ENCODE data around the gene SHISA9.

SHISA9 gene

DNA sequence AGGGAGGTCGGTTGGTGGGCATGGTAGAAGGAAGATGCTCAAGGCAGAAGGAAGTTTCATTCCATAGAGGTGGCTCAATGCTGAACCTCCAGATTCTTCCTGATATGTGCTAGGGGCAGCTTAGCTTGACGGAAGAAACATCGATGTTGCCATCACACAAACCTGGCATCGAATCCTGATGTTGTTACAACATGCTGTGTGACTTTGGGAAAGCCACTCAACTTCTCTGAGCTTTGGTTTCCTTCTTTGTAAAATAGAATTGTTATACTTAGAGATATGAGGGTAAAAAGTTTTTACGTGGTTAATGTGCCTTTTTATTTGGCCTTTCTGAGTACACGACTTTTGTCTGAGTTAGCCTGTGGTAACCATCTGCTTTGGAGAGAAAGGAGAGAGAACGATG is 287.9 kb downstream of the SHISA9 start:
- no peaks in the 10 kb centered on the region for H3K9me3 ChIP-seq (ENCODE audit: insufficient read depth, low read depth, low read length)
- no peak overlapping the region for H2AK5ac ChIP-seq (ENCODE audit: low read length)
- no peaks in the 10 kb centered on the region for H3K27me3 ChIP-seq (ENCODE audit: insufficient read depth, low read length)
- H3K14ac ChIP-seq (ENCODE audit: low read length), result no peak overlapping the region
- no peaks in the 10 kb centered on the region for H3K79me2 ChIP-seq (ENCODE audit: control insufficient read depth, insufficient read depth, low read length, poor library complexity)
- no peak overlapping the region for H2BK12ac ChIP-seq (ENCODE audit: low read length)
- no peak overlapping the region for H2BK120ac ChIP-seq (ENCODE audit: insufficient read depth, low read length, poor library complexity)
- H3K18ac ChIP-seq (ENCODE audit: low read length), result no peak overlapping the region
- no peak overlapping the region for H2AFZ ChIP-seq (ENCODE audit: insufficient read depth, low read length, poor library complexity)
- H3K36me3 ChIP-seq (ENCODE audit: control insufficient read depth in 1 of 2, insufficient read depth in 2 of 2, low read length in 2 of 2), result no peaks in the 10 kb centered on the region
- no peak overlapping the region for H3K4me3 ChIP-seq (ENCODE audit: low read depth, low read length)
- H3K9ac ChIP-seq (ENCODE audit: low read length), result no peak overlapping the region
- H4K8ac ChIP-seq (ENCODE audit: low read depth, low read length), result no peak overlapping the region
- WGBS (ENCODE audit: extremely low coverage, insufficient coverage, insufficient read length), result 100% methylated on average over 1 of the region's 7 CpGs
- DNase-seq, result no peak
- no peak overlapping the region for H3K27ac ChIP-seq (ENCODE audit: low read depth, low read length)
- no peak overlapping the region for H3K4me2 ChIP-seq (ENCODE audit: low read length)
- H4K91ac ChIP-seq (ENCODE audit: low read depth, low read length), result no peak overlapping the region
- H4K12ac ChIP-seq (ENCODE audit: low read depth, low read length), result no peak overlapping the region
- no peak overlapping the region for H2BK5ac ChIP-seq (ENCODE audit: low read depth, low read length, poor library complexity)
- peaks cover 0 to 3% of the 10 kb centered on the region in 2 experiments for H3K4me1 ChIP-seq (ENCODE audit: control insufficient read depth in 1 of 2, insufficient read depth in 2 of 2, low read length in 2 of 2)
- no peak overlapping the region for H3K23ac ChIP-seq (ENCODE audit: low read length)
- H3K79me1 ChIP-seq (ENCODE audit: low read length), result no peaks in the 10 kb centered on the region
- no peak overlapping the region for H3K4ac ChIP-seq (ENCODE audit: low read depth, low read length)

DNA sequence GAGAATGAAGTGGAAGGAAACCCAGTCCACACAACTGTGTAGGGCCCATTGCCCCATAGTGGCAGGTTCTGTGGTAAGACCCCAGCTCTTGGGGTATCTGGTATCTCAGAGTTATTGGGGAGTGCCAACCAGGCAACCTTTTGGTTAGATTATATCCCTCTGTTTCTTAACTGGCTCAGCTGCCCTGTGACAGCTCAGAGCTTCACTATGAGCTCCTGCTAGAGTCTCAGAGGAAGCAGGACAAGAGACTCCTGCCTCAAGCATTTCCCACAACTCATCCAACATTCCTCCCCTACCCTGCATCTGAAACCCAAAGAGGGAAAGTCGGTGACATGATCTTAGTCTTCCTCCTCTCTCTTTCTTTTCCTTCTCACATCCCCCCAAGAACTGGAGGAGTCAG is 292.3 kb downstream of the SHISA9 start:
- Histone ChIP-seq H3K23ac (ENCODE audit: low read length) (no peak overlapping the region), H2BK5ac (ENCODE audit: low read depth, low read length, poor library complexity) (no peak overlapping the region), H2AK5ac (ENCODE audit: low read length) (no peak overlapping the region), H3K27ac (ENCODE audit: low read depth, low read length) (no peak overlapping the region), H3K9me3 (ENCODE audit: insufficient read depth, low read depth, low read length) (no peaks in the 10 kb centered on the region), H3K4ac (ENCODE audit: low read depth, low read length) (no peak overlapping the region), H4K12ac (ENCODE audit: low read depth, low read length) (no peak overlapping the region), H3K4me1 (ENCODE audit: control insufficient read depth in 1 of 2, insufficient read depth in 2 of 2, low read length in 2 of 2) (peaks cover 0 to 3% of the 10 kb centered on the region in 2 experiments), H3K4me2 (ENCODE audit: low read length) (no peak overlapping the region), H4K91ac (ENCODE audit: low read depth, low read length) (no peak overlapping the region), H3K9ac (ENCODE audit: low read length) (no peak overlapping the region), H3K36me3 (ENCODE audit: control insufficient read depth in 1 of 2, insufficient read depth in 2 of 2, low read length in 2 of 2) (no peaks in the 10 kb centered on the region), H2BK120ac (ENCODE audit: insufficient read depth, low read length, poor library complexity) (no peak overlapping the region), H3K79me1 (ENCODE audit: low read length) (peaks cover 1% of the 10 kb centered on the region), H3K27me3 (ENCODE audit: insufficient read depth, low read length) (no peaks in the 10 kb centered on the region), H3K4me3 (ENCODE audit: low read depth, low read length) (no peak overlapping the region), H2BK12ac (ENCODE audit: low read length) (no peak overlapping the region), H3K18ac (ENCODE audit: low read length) (no peak overlapping the region), H4K8ac (ENCODE audit: low read depth, low read length) (no peak overlapping the region), H2AFZ (ENCODE audit: insufficient read depth, low read length, poor library complexity) (no peak overlapping the region), H3K79me2 (ENCODE audit: control insufficient read depth, insufficient read depth, low read length, poor library complexity) (no peaks in the 10 kb centered on the region), H3K14ac (ENCODE audit: low read length) (no peak overlapping the region)
- DNase-seq, result no peak
- no CpG with 5 or more reads among the region's 1 CpG for WGBS (ENCODE audit: extremely low coverage, insufficient coverage, insufficient read length)

DNA sequence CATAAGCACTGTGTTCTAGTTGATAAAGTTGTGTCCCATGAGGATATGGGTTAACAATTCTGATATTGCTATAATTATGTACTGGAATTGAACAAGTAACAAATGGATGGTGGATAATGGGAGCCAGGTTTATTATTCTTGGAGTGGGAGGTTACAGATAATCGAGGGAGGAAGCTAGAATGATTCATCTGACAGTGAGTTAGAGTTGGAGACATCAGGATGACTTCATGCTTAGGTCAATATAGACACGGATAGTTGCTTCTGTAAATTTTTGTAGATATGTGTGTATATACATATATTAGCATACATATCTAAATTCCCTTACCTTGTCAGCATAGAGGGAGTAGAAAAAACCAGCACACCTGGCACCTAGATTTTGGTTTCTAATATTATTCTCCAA is 293.4 kb downstream of the SHISA9 start:
- no peak overlapping the region for H3K23ac ChIP-seq (ENCODE audit: low read length)
- no peaks in the 10 kb centered on the region for H3K9me3 ChIP-seq (ENCODE audit: insufficient read depth, low read depth, low read length)
- no CpG with 5 or more reads among the region's 2 CpGs for WGBS (ENCODE audit: extremely low coverage, insufficient coverage, insufficient read length)
- no peak overlapping the region for H3K18ac ChIP-seq (ENCODE audit: low read length)
- peaks cover 1% of the 10 kb centered on the region for H3K79me1 ChIP-seq (ENCODE audit: low read length)
- no peaks in the 10 kb centered on the region for H3K27me3 ChIP-seq (ENCODE audit: insufficient read depth, low read length)
- H3K4me1 ChIP-seq (ENCODE audit: control insufficient read depth in 1 of 2, insufficient read depth in 2 of 2, low read length in 2 of 2), result peaks cover 0 to 7% of the 10 kb centered on the region in 2 experiments
- H3K4ac ChIP-seq (ENCODE audit: low read depth, low read length), result no peak overlapping the region
- H3K9ac ChIP-seq (ENCODE audit: low read length), result no peak overlapping the region
- H3K4me3 ChIP-seq (ENCODE audit: low read depth, low read length), result no peak overlapping the region
- no peak overlapping the region for H3K27ac ChIP-seq (ENCODE audit: low read depth, low read length)
- H2BK5ac ChIP-seq (ENCODE audit: low read depth, low read length, poor library complexity), result no peak overlapping the region
- H3K79me2 ChIP-seq (ENCODE audit: control insufficient read depth, insufficient read depth, low read length, poor library complexity), result no peaks in the 10 kb centered on the region
- H2BK12ac ChIP-seq (ENCODE audit: low read length), result no peak overlapping the region
- H2AK5ac ChIP-seq (ENCODE audit: low read length), result no peak overlapping the region
- H4K91ac ChIP-seq (ENCODE audit: low read depth, low read length), result no peak overlapping the region
- no peak overlapping the region for H4K8ac ChIP-seq (ENCODE audit: low read depth, low read length)
- H3K4me2 ChIP-seq (ENCODE audit: low read length), result no peak overlapping the region
- H2AFZ ChIP-seq (ENCODE audit: insufficient read depth, low read length, poor library complexity), result no peak overlapping the region
- H3K14ac ChIP-seq (ENCODE audit: low read length), result no peak overlapping the region
- no peak overlapping the region for H4K12ac ChIP-seq (ENCODE audit: low read depth, low read length)
- DNase-seq, result no peak
- no peaks in the 10 kb centered on the region for H3K36me3 ChIP-seq (ENCODE audit: control insufficient read depth in 1 of 2, insufficient read depth in 2 of 2, low read length in 2 of 2)
- no peak overlapping the region for H2BK120ac ChIP-seq (ENCODE audit: insufficient read depth, low read length, poor library complexity)

DNA sequence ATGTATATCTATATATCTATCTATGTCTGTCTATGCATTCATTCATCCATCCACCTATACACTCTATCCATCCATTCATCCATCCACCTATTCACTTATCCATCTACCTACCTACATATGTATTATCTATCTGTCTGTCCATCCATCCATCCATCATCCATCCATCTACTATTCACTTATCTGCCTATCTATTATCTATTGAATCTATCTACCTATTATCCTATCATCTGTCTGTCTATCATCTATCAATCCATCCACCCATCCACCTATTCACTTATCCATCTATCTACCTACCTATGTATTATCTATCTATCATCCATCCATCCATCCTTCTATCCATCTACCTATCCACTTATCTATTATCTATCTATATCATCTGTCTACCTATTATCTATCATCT is 302.3 kb downstream of the SHISA9 start:
- H3K9me3 ChIP-seq (ENCODE audit: insufficient read depth, low read depth, low read length), result no peaks in the 10 kb centered on the region
- H3K18ac ChIP-seq (ENCODE audit: low read length), result no peak overlapping the region
- H3K36me3 ChIP-seq (ENCODE audit: control insufficient read depth in 1 of 2, insufficient read depth in 2 of 2, low read length in 2 of 2), result no peaks in the 10 kb centered on the region
- H3K79me2 ChIP-seq (ENCODE audit: control insufficient read depth, insufficient read depth, low read length, poor library complexity), result no peaks in the 10 kb centered on the region
- H3K4me3 ChIP-seq (ENCODE audit: low read depth, low read length), result no peak overlapping the region
- no peak overlapping the region for H3K9ac ChIP-seq (ENCODE audit: low read length)
- H3K23ac ChIP-seq (ENCODE audit: low read length), result no peak overlapping the region
- H3K79me1 ChIP-seq (ENCODE audit: low read length), result no peaks in the 10 kb centered on the region
- no peak overlapping the region for H2AFZ ChIP-seq (ENCODE audit: insufficient read depth, low read length, poor library complexity)
- no peak overlapping the region for H4K8ac ChIP-seq (ENCODE audit: low read depth, low read length)
- no peak for DNase-seq
- no peak overlapping the region for H2BK12ac ChIP-seq (ENCODE audit: low read length)
- no peak overlapping the region for H4K12ac ChIP-seq (ENCODE audit: low read depth, low read length)
- no peaks in the 10 kb centered on the region for H3K27me3 ChIP-seq (ENCODE audit: insufficient read depth, low read length)
- no peak overlapping the region for H2AK5ac ChIP-seq (ENCODE audit: low read length)
- H2BK120ac ChIP-seq (ENCODE audit: insufficient read depth, low read length, poor library complexity), result no peak overlapping the region
- H4K91ac ChIP-seq (ENCODE audit: low read depth, low read length), result no peak overlapping the region
- peaks cover 0 to 5% of the 10 kb centered on the region in 2 experiments for H3K4me1 ChIP-seq (ENCODE audit: control insufficient read depth in 1 of 2, insufficient read depth in 2 of 2, low read length in 2 of 2)
- no peak overlapping the region for H2BK5ac ChIP-seq (ENCODE audit: low read depth, low read length, poor library complexity)
- no peak overlapping the region for H3K27ac ChIP-seq (ENCODE audit: low read depth, low read length)
- no peak overlapping the region for H3K14ac ChIP-seq (ENCODE audit: low read length)
- no peak overlapping the region for H3K4me2 ChIP-seq (ENCODE audit: low read length)
- H3K4ac ChIP-seq (ENCODE audit: low read depth, low read length), result no peak overlapping the region

DNA sequence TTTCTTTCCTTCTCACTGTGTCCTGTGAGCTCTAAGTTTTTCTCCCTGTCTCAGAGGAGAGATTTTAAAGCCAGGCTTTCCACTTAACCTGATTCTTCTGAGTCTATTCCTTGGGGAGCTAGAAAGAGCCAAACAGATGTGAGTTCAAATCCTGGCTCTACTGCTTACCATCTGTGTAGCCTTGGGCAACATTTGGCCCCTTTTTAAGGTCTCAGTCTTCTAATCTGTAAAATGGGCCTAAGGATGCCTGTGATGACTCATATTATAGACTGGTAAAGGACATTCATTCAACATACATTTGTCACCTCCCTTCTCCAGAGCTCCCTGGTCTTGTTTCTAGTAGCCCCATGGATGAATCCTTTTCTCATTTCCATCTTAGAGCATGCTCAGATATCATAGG is 304.0 kb downstream of the SHISA9 start:
- H3K4me2 ChIP-seq (ENCODE audit: low read length), result no peak overlapping the region
- H2BK12ac ChIP-seq (ENCODE audit: low read length), result no peak overlapping the region
- no peak overlapping the region for H2BK5ac ChIP-seq (ENCODE audit: low read depth, low read length, poor library complexity)
- H3K14ac ChIP-seq (ENCODE audit: low read length), result no peak overlapping the region
- no peaks in the 10 kb centered on the region for H3K79me1 ChIP-seq (ENCODE audit: low read length)
- H3K79me2 ChIP-seq (ENCODE audit: control insufficient read depth, insufficient read depth, low read length, poor library complexity), result no peaks in the 10 kb centered on the region
- H4K91ac ChIP-seq (ENCODE audit: low read depth, low read length), result no peak overlapping the region
- no peak overlapping the region for H3K4me3 ChIP-seq (ENCODE audit: low read depth, low read length)
- H3K27ac ChIP-seq (ENCODE audit: low read depth, low read length), result no peak overlapping the region
- H3K4ac ChIP-seq (ENCODE audit: low read depth, low read length), result no peak overlapping the region
- no peaks in the 10 kb centered on the region for H3K36me3 ChIP-seq (ENCODE audit: control insufficient read depth in 1 of 2, insufficient read depth in 2 of 2, low read length in 2 of 2)
- H3K9me3 ChIP-seq (ENCODE audit: insufficient read depth, low read depth, low read length), result no peaks in the 10 kb centered on the region
- no peak overlapping the region for H2AK5ac ChIP-seq (ENCODE audit: low read length)
- H3K18ac ChIP-seq (ENCODE audit: low read length), result no peak overlapping the region
- H4K12ac ChIP-seq (ENCODE audit: low read depth, low read length), result no peak overlapping the region
- H2BK120ac ChIP-seq (ENCODE audit: insufficient read depth, low read length, poor library complexity), result no peak overlapping the region
- no peaks in the 10 kb centered on the region for H3K4me1 ChIP-seq (ENCODE audit: control insufficient read depth in 1 of 2, insufficient read depth in 2 of 2, low read length in 2 of 2)
- DNase-seq, result no peak
- H4K8ac ChIP-seq (ENCODE audit: low read depth, low read length), result no peak overlapping the region
- H3K9ac ChIP-seq (ENCODE audit: low read length), result no peak overlapping the region
- no peak overlapping the region for H3K23ac ChIP-seq (ENCODE audit: low read length)
- no peaks in the 10 kb centered on the region for H3K27me3 ChIP-seq (ENCODE audit: insufficient read depth, low read length)
- no peak overlapping the region for H2AFZ ChIP-seq (ENCODE audit: insufficient read depth, low read length, poor library complexity)

Measured in trophoblast cell (in vitro differentiated cells and primary cell).